GM12891 (cell line): Measurements from ENCODE around the gene PSMD1.

Experiments
- DNase-seq: peaks from one replicate; pipeline ENCODE4 v3.0.0; 2011; ENCODE audit warnings: low spot score; ENCODE audit not compliant: insufficient read length
- FAIRE-seq: peaks from 2 replicates; lab custom pipeline; 2011; peaks lifted over from hg19 to GRCh38; lab: Jason Lieb, UNC
- PAX5 ChIP-seq: IDR thresholded peaks from 2 replicates; pipeline ENCODE4 v1.6.1; 2011; ENCODE audit warnings: low read length, moderate library complexity, mild to moderate bottlenecking; ENCODE audit not compliant: insufficient read depth, severe bottlenecking
- POLR2A ChIP-seq: IDR thresholded peaks from 2 replicates; pipeline ENCODE4 v1.6.1; 2011; ENCODE audit warnings: low read depth, low read length, control low read depth
- POLR2AphosphoS5 ChIP-seq: IDR thresholded peaks from 2 replicates; pipeline ENCODE4 v1.6.1; 2011; ENCODE audit warnings: low read depth, low read length, control low read depth
- POU2F2 ChIP-seq: IDR thresholded peaks from 2 replicates; pipeline ENCODE4 v1.6.1; 2011; ENCODE audit warnings: low read depth, mild to moderate bottlenecking, control low read depth, low read length, moderate library complexity
- SPI1 ChIP-seq: IDR thresholded peaks from 2 replicates; pipeline ENCODE4 v1.6.1; 2011; ENCODE audit warnings: low read depth, low read length, control low read depth
- TAF1 ChIP-seq: IDR thresholded peaks from 2 replicates; pipeline ENCODE4 v1.6.1; 2011; ENCODE audit warnings: low read depth, low read length, control low read depth

Gene PSMD1

DNA sequence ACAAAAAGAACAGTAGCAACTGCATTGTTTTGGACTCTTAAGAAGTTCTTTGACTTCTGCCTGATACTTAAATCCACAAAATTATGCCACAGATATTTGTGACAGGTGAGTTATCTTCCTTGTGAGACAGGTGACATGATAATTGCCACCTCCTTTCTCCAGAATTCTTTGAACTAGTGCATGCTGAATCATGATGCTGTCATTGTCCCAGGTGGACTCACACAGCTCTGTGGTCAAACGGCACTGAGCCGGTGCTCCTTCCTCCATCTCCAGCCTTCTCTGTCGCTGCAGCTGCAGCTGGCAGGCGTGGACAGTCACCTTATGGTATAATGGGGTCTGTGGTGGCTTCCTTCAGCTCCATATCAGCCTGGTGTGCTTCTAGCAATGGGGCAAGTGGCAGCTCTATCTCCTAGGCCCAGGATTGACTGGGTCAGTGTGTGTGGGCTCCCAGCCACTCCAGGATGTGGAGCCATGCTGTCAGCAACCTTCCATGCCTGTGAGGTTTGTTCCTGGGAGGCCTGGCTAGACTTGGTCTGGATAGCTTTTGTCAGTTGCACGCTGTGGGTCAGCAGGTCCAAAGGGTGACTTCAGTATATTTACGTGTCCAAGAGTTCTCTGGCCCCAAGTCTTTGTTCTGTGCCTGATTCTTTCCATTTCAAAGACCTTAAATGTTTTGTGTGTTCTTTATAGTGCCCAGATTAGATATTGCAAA is 157.4 kb downstream of the PSMD1 start:
- DNase-seq = no peak

DNA sequence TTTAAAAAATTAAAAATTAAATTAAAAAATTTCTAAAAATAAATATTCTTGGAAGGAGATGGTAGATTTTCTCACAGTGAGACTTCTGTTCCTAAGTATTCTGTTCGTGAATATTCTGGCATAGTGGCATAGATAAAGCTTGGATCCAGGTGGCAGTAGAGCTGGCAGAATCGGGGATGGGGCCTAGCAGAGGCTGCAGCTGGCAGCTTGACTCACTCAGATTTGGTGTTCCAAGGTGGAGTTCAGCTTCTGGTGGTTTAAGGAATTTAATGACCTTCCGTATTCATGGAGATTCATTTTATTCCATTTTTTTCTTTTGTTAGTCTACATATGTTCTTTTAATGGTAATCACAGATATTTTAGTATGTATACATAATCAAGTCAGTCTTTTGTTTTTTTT is 161.7 kb downstream of the PSMD1 start:
- DNase-seq = no peak
- FAIRE-seq = no peak
- TF ChIP-seq POU2F2 (no peak), POLR2A (no peak), PAX5 (no peak), POLR2AphosphoS5 (no peak), SPI1 (no peak), TAF1 (no peak)

More for the DNA sequence above, 157.4 kb downstream of the PSMD1 start:
- FAIRE-seq = no peak
- TF ChIP-seq POU2F2 = no peak
- no peak for TF ChIP-seq TAF1
- TF ChIP-seq PAX5 = no peak
- TF ChIP-seq SPI1 = no peak
- TF ChIP-seq POLR2A = no peak
- no peak for TF ChIP-seq POLR2AphosphoS5

DNA sequence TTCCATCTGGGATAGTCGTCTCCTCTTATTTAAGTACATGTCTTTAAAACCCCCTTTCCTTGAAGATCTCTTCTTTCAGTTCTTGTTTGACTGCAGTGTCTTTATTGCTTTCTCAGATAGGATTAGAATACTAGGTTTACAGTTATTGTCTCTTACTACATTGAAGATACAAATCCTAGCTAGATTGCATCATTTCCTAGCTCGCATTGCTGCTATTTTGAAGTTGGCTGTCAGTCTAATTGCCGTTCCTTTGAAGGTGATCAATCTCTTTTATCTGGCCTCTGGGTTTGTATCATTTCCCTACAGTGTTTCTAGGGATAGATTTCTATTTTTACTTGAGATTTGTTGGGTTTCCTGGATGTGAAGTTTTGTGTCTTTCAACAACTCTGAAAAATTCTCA is 162.6 kb downstream of the PSMD1 start:
- TF ChIP-seq PAX5 = no peak
- TF ChIP-seq TAF1 = no peak
- TF ChIP-seq POLR2A = no peak
- no peak for TF ChIP-seq POLR2AphosphoS5
- TF ChIP-seq POU2F2 = no peak
- no peak for TF ChIP-seq SPI1
- FAIRE-seq = no peak
- DNase-seq = no peak

DNA sequence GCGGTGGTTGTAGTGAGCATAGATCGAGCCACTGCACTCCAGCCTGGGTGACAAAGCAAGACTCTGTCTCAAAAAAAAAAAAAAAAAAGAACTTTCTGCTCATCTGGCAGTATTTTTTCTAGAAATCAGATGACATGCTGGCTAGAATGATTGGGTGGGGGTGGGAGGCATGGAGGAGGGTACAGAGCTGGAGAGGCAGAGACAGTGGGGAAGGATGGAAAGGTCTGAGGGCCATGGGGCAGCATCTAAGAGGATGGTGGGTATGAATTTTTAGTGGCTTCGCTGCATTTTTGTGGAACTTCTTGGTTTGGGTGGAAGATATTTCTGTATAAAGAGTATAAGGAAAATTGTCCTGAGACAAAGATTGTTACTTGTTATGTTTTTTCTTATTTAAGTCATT is 165.1 kb downstream of the PSMD1 start:
- DNase-seq = no peak
- FAIRE-seq = no peak
- no peak for TF ChIP-seq POU2F2
- TF ChIP-seq SPI1 = no peak
